ENCODE measurements around the gene GPATCH2. TPM values are rescaled to one million over a fixed set of nuclear protein-coding genes. Genes with fewer than 3 reads are reported as not detected.
"Not testable (repeated sequence)": the region's sequence is repeated elsewhere in the genome, so short reads cannot be mapped to it uniquely, and the experiment has no call there.

GPATCH2 gene
- total RNA-seq, 1 donor from 2014 or later: 10.6 TPM

DNA sequence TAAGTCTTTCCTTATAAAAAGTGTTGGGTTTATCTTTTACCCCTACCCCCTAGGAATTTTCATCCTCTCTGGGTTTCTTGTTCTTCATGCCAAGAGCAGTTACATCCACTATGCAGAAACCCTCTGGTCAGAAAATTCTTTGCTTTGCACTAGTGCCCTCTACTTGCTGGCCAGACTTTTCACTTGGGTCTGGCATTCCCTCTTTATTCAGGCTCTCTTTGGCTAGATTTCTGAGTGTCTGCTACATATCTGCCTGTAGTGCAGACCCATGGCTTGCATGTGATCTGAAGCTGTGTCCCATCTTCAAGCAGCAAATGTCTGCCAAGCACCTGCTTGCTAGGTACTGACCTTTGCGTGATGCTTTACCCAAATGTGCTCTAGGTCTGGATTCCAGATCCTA is 237.0 kb downstream of the GPATCH2 start:
- H3K36me3 ChIP-seq (ENCODE audit: control insufficient read depth, insufficient read depth, low read length): no peaks in the 10 kb centered on the region

DNA sequence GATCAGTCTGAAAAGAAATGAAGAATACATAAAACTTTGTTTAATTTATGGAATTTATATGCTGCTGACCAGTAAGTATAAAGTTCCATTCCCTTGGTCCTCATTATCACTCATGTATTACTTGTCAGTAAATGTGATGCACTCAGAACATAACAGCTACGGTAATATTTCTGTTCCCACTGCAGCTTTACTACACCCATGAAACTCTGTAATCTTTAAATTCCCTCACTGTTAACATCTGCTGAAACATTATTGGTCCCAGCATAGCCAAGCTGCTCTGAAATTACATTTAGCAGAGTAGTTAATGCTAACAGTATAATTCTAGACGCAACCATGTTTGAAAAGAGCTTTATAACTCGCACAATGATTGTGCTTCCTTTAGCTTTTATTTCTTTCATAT is 238.4 kb downstream of the GPATCH2 start:
- Histone ChIP-seq H3K4me3 (ENCODE audit: low read depth, low read length) (no peak overlapping the region), H3K27me3 (ENCODE audit: control insufficient read depth, insufficient read depth, low read length) (no peaks in the 10 kb centered on the region), H3K36me3 (ENCODE audit: control insufficient read depth, insufficient read depth, low read length) (no peaks in the 10 kb centered on the region)
- no peak for DNase-seq (ENCODE audit: low read depth)
- TF ChIP-seq, protein P1, sequence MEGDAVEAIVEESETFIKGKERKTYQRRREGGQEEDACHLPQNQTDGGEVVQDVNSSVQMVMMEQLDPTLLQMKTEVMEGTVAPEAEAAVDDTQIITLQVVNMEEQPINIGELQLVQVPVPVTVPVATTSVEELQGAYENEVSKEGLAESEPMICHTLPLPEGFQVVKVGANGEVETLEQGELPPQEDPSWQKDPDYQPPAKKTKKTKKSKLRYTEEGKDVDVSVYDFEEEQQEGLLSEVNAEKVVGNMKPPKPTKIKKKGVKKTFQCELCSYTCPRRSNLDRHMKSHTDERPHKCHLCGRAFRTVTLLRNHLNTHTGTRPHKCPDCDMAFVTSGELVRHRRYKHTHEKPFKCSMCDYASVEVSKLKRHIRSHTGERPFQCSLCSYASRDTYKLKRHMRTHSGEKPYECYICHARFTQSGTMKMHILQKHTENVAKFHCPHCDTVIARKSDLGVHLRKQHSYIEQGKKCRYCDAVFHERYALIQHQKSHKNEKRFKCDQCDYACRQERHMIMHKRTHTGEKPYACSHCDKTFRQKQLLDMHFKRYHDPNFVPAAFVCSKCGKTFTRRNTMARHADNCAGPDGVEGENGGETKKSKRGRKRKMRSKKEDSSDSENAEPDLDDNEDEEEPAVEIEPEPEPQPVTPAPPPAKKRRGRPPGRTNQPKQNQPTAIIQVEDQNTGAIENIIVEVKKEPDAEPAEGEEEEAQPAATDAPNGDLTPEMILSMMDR (IDR thresholded peaks at IDR 0.05; ENCODE audit: insufficient read depth, low read length, poor library complexity, severe bottlenecking): no peak

More for the DNA sequence above, 237.0 kb downstream of the GPATCH2 start:
- TF ChIP-seq, protein P1 (IDR thresholded peaks at IDR 0.05; ENCODE audit: insufficient read depth, low read length, poor library complexity, severe bottlenecking): peak; percentile 35
- Histone ChIP-seq H3K27me3 (ENCODE audit: control insufficient read depth, insufficient read depth, low read length) (no peaks in the 10 kb centered on the region), H3K4me3 (ENCODE audit: low read depth, low read length) (no peak overlapping the region)
- DNase-seq (ENCODE audit: low read depth): no peak

DNA sequence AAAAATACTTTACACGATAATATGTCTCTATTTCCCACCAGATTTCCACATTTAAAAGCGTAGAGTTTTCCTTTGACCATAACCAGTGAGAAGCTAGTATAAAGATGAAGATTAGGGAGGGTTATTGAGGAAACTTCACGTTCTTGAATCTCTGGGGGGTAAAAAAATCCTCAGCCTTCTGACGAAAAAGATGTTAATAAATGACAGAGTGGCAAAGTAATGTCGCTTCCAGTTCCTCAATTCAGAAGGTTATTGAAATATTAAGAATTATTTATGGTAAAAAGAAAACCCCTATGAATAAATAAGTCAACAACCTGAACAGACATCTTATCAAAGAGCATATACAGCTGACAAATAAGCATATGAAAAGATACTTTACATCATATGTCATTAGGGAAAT is 241.0 kb downstream of the GPATCH2 start:
- TF ChIP-seq, protein P1 (IDR thresholded peaks at IDR 0.05; ENCODE audit: insufficient read depth, low read length, poor library complexity, severe bottlenecking): no peak
- no peaks in the 10 kb centered on the region for H3K27me3 ChIP-seq (ENCODE audit: control insufficient read depth, insufficient read depth, low read length)
- no peak overlapping the region for H3K4me3 ChIP-seq (ENCODE audit: low read depth, low read length)
- no peak for DNase-seq (ENCODE audit: low read depth)
- no peaks in the 10 kb centered on the region for H3K36me3 ChIP-seq (ENCODE audit: control insufficient read depth, insufficient read depth, low read length)

DNA sequence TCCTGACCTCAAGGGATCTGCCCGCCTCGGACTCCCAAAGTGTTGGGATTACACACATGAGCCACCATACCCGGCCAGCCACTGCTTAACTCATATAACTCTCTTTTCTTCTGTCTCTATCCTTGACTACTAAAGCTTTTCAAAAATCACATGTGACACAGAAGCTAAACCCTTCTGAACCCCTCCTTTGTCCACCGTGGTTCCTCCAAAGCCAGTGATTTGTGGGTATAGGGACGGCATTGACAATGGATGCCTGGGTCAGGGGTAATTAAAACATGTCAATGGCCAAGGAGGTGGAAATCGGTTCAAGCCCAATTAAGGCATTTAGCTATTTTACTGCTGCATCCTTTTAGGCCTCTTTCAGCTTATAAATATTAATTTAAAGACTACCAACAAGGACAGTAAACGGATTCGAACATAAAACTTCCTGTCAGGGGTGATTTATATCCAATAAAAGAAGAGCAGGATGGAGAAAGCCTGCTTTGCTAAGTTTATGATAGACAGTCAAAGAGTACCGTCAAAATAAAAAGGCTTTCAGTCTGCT is 242.3 kb downstream of the GPATCH2 start:
- Histone ChIP-seq H3K27me3 (ENCODE audit: control insufficient read depth, insufficient read depth, low read length) (no peaks in the 10 kb centered on the region), H3K36me3 (ENCODE audit: control insufficient read depth, insufficient read depth, low read length) (no peaks in the 10 kb centered on the region), H3K4me3 (ENCODE audit: low read depth, low read length) (no peak overlapping the region)
- TF ChIP-seq, protein P1 (IDR thresholded peaks at IDR 0.05; ENCODE audit: insufficient read depth, low read length, poor library complexity, severe bottlenecking): no peak
- no peak for DNase-seq (ENCODE audit: low read depth)

DNA sequence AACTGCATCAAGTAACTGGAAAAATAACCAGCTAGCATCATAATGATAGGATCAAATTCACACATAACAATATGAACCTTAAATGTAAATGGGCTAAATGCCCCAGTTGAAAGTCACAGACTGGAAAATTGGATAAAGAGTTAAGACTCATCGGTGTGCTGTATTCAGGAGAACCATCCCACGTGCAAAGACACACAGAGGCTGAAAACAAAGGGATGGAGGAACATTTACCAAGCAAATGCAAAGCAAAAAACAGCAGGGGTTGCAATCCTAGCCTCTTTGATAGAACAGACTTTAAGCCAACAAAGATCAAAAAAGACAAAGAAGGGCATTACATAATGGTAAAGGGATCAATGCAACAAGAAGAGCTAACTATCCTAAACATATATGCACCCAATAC is 249.1 kb downstream of the GPATCH2 start:
- DNase-seq (ENCODE audit: low read depth); H3K27me3 ChIP-seq (ENCODE audit: control insufficient read depth, insufficient read depth, low read length); H3K4me3 ChIP-seq (ENCODE audit: low read depth, low read length); H3K36me3 ChIP-seq (ENCODE audit: control insufficient read depth, insufficient read depth, low read length): not testable (repeated sequence)

DNA sequence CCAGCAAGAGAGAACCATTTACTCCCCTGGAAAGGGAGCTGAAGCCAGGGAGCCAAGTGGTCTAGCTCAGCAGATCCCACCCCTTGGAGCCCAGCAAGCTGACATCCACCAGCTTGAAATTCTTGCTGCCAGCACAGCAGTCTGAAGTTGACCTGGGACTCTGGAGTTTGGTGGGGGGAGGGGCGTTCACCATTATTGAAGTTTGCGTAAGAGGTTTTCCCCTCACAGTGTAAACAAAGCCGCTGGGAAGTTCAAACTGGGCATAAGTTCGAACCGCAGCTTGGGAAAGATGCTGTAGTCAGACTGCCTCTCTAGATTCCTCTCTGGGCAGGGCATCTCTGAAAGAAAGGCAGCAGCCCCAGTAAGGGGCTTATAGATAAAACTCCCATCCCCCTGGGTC is 251.1 kb downstream of the GPATCH2 start:
- not testable (repeated sequence) for H3K4me3 ChIP-seq (ENCODE audit: low read depth, low read length); H3K27me3 ChIP-seq (ENCODE audit: control insufficient read depth, insufficient read depth, low read length); H3K36me3 ChIP-seq (ENCODE audit: control insufficient read depth, insufficient read depth, low read length); DNase-seq (ENCODE audit: low read depth)

DNA sequence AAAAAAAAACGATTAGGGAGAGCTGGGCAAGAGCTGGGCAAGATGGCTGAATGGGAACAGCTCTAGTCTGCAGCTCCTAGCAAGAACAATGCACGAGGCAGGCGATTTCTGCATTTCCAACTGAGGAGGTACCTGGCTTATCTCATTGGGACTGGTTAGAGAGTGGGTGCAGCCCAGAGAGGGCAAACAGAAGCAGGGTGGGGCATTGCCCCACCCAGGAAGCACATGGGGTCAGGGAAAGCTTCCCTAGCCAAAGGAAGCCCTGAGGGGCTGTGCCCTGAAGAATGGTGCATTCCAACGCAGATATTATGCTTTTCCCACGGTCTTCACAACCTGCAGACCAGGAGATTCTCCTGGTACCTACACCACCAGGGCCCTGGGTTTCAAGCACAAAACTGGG is 251.6 kb downstream of the GPATCH2 start:
- Histone ChIP-seq H3K36me3 (ENCODE audit: control insufficient read depth, insufficient read depth, low read length) (no peaks in the 10 kb centered on the region), H3K4me3 (ENCODE audit: low read depth, low read length) (no peak overlapping the region), H3K27me3 (ENCODE audit: control insufficient read depth, insufficient read depth, low read length) (no peaks in the 10 kb centered on the region)
- no peak for DNase-seq (ENCODE audit: low read depth)
- TF ChIP-seq, protein P1 (IDR thresholded peaks at IDR 0.05; ENCODE audit: insufficient read depth, low read length, poor library complexity, severe bottlenecking): no peak

Measured in kidney epithelial cell (primary cell).